ENCODE data around the gene RGS9BP. TPM values are rescaled to one million over a fixed set of nuclear protein-coding genes. Genes with fewer than 3 reads are reported as not detected.

The RGS9BP gene
- total and polyA plus RNA-seq, 7 donors: 0.04 to 0.82 (median 0.32) TPM; not detected in 3

GRCh38 chr19:32669310-32669709 lies 6.3 kb upstream of the RGS9BP start:
- no peaks in the 10 kb centered on the region for H3K27me3 ChIP-seq
- H3K9me3 ChIP-seq: no peaks in the 10 kb centered on the region
- intact Hi-C loops (cut with DNase I): no loop called here
- no peak for TF ChIP-seq POLR2A (IDR thresholded peaks at IDR 0.05)
- TF ChIP-seq CTCF (IDR thresholded peaks at IDR 0.05): no peak
- no peak for TF ChIP-seq POLR2AphosphoS5 (IDR thresholded peaks at IDR 0.05)
- no peak for TF ChIP-seq EP300 (IDR thresholded peaks at IDR 0.05)
- peaks cover 0 to 35% (median 23%) of the 10 kb centered on the region in 4 donors for H3K4me1 ChIP-seq
- peaks cover 0 to 5% (median 2%) of the 10 kb centered on the region in 4 donors for H3K36me3 ChIP-seq
- WGBS, 2 donors: 75 to 83% methylated on average over 3 of the region's 3 CpGs
- no peak for DNase-seq
- no peak overlapping the region for H3K27ac ChIP-seq
- no peak overlapping the region for H3K4me3 ChIP-seq

GRCh38 chr19:32671883-32672593 lies 3.6 kb upstream of the RGS9BP start:
- Histone ChIP-seq H3K9me3 (no peaks in the 10 kb centered on the region), H3K36me3 (peaks cover 0 to 2% (median under 1%) of the 10 kb centered on the region in 4 donors), H3K4me1 (peaks cover 0 to 44% (median 37%) of the 10 kb centered on the region in 4 donors), H3K4me3 (no peak overlapping the region), H3K27ac (no peak overlapping the region), H3K27me3 (peaks cover 0 to 15% (median 12%) of the 10 kb centered on the region in 3 donors)
- intact Hi-C loops (cut with DNase I): loop anchor here (10.0 kb wide), 1 partner anchor 503 kb away; no protein-coding TSS in a partner anchor
- WGBS, 2 donors: 71 to 83% methylated on average over 14 of the region's 14 CpGs
- DNase-seq: no peak
- TF ChIP-seq POLR2AphosphoS5 (IDR thresholded peaks at IDR 0.05): no peak
- TF ChIP-seq POLR2A (IDR thresholded peaks at IDR 0.05): no peak
- no peak for TF ChIP-seq CTCF (IDR thresholded peaks at IDR 0.05)
- TF ChIP-seq EP300 (IDR thresholded peaks at IDR 0.05): no peak

- H3K36me3 ChIP-seq: no peaks in the 10 kb centered on the region
- intact Hi-C loops (cut with DNase I): loop anchor here (10.0 kb wide), 1 partner anchor 502 kb away; no protein-coding TSS in a partner anchor
- H3K9me3 ChIP-seq: no peaks in the 10 kb centered on the region
- no peak for DNase-seq
- H3K27ac ChIP-seq: no peak overlapping the region
- H3K27me3 ChIP-seq: peaks cover 0 to 23% (median 12%) of the 10 kb centered on the region in 3 donors
- peaks cover 0 to 44% (median 37%) of the 10 kb centered on the region in 4 donors for H3K4me1 ChIP-seq
- WGBS, 2 donors: 82 to 90% methylated on average over 3 of the region's 3 CpGs
- TF ChIP-seq EP300 (IDR thresholded peaks at IDR 0.05): no peak
- no peak for TF ChIP-seq POLR2A (IDR thresholded peaks at IDR 0.05)
- no peak for TF ChIP-seq POLR2AphosphoS5 (IDR thresholded peaks at IDR 0.05)
- no peak for TF ChIP-seq CTCF (IDR thresholded peaks at IDR 0.05)
- no peak overlapping the region for H3K4me3 ChIP-seq
These were observed 2.8 kb upstream of the RGS9BP start for GRCh38 chr19:32672841-32673240.

GRCh38 chr19:32673573-32673972 lies 2.1 kb upstream of the RGS9BP start:
- DNase-seq: no peak
- Histone ChIP-seq H3K36me3 (no peaks in the 10 kb centered on the region), H3K4me3 (peak overlapping the region in 2 of 4 donors; percentile 89 to 99), H3K9me3 (no peaks in the 10 kb centered on the region), H3K4me1 (peaks cover 0 to 44% (median 37%) of the 10 kb centered on the region in 4 donors), H3K27me3 (peaks cover 0 to 23% (median 12%) of the 10 kb centered on the region in 3 donors), H3K27ac (no peak overlapping the region)
- intact Hi-C loops (cut with DNase I): loop anchor here (10.0 kb wide), 1 partner anchor 501 kb away; no protein-coding TSS in a partner anchor
- no peak for TF ChIP-seq EP300 (IDR thresholded peaks at IDR 0.05)
- no peak for TF ChIP-seq CTCF (IDR thresholded peaks at IDR 0.05)
- TF ChIP-seq POLR2AphosphoS5 (IDR thresholded peaks at IDR 0.05): no peak
- no peak for TF ChIP-seq POLR2A (IDR thresholded peaks at IDR 0.05)
- 85 to 92% methylated on average over 10 of the region's 10 CpGs for WGBS, 2 donors
